GM18526 (cell line): Measurements from ENCODE around the gene TPRKB.

Source experiments
- POLR2A ChIP-seq: IDR thresholded peaks from 3 replicates; pipeline ENCODE4 v1.6.1; 2011; ENCODE audit not compliant: insufficient read length; ENCODE audit errors: extremely low read depth

Gene TPRKB

GRCh38 chr2:73746877-73747208 is 9.7 kb upstream of the TPRKB start:
- TF ChIP-seq POLR2A, result no peak

DNA sequence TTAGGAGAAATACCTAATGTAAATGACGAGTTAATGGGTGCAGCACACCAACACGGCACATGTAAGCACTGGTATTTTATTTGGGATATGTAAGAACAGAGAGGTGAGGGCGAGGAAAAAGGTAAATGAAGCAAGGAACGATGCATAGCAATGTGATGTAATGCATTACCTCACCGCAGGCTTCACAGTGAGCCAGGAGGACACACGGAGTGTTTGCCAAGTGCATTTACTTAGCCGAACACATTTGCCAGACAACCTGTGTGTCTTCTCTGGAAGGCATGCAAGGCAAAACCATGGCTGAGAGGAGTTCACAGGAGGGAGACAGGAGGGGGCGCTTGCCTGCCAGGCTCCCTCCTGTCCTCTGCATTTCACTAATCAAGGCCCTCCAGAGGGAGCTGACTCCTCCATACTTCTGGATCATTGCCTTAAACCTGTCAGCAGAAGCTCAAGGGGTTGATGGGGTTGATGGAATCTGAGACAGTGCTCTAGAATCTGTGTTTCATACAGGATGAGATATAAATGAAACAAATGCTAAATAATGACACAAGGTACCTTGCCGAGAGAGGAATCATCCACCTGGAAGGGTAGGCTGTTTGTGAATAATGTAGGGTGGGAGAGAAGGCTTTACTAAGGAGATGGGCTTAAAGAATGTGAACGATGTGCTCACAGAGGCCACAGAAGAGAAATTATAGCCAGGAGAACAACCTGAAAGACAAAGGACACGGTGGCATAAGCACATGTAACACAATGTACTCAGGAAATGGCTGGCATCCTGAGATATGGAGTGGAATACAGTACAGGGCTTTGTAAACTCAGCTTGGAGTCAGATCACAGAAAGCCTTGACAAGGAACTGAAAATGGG is 9.1 kb upstream of the TPRKB start:
- TF ChIP-seq POLR2A, result no peak

GRCh38 chr2:73740767-73741166 is 3.6 kb upstream of the TPRKB start:
- no peak for TF ChIP-seq POLR2A

GRCh38 chr2:73739101-73739500 is 2.0 kb upstream of the TPRKB start:
- TF ChIP-seq POLR2A, result no peak

- no peak for TF ChIP-seq POLR2A
Measured at GRCh38 chr2:73736378-73736777, 767 bp downstream of the TPRKB start.

DNA sequence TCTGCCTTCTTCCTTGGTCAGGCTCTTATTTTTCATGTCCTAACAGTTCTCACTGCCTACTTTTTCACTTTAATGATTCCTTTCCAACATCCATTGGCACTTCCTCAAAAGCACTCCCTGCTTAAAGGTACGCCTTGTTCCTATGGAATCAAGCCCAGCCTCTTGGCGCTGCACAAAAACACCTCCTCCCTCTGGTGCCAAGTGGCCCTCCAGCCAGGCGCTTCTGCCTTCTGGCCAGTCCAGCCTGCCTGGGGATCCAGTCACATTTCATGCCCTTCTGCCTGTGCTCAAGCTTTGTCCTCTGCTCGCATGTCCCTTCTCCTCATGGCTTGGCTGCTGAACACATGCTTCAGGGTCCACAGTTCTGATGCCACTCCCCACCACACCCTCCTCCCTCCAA is 6.3 kb downstream of the TPRKB start:
- no peak for TF ChIP-seq POLR2A

DNA sequence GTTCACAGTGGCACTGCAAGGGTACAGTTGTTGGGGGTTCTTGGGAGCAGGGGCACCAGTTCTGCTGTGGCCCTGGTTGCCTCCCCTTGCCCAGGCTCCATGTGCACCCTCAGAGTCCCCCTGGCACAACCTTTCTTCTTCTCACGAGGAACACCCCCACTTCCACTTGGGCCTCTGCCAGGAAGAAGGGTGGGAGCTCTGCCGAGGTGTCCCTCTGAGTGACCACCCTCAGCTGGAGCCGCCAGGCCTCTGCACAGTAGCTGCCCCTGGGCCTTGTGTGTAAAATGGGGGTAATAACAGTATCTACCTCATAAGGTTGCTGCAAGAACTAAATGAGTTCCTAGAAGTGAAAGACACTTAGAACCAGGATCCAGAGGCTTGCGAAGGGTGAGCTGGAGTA is 8.4 kb downstream of the TPRKB start:
- no peak for TF ChIP-seq POLR2A

DNA sequence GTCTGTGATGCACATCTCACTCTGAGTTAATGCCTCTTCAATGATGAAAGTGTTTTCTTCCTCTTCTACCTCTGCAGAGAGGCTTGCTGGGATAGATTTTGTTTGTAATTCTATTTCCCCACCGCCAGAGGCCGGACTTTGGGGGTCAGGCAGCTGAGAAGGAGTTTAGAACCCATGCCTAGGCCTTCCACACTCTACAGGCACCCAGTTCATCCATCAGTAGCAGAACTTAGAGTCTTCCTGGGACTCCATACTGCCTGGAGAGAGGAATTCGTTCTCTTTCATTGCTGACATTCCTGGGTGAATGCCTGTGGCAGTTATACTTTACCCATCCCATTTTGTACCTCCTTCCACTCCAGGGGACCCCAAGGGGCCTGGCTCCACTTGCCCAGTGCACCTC is 9.1 kb downstream of the TPRKB start:
- no peak for TF ChIP-seq POLR2A

GRCh38 chr2:73718851-73719621 is 18.1 kb downstream of the TPRKB start:
- TF ChIP-seq POLR2A, result no peak

- TF ChIP-seq POLR2A, result no peak
Measured at GRCh38 chr2:73718421-73718820, 18.7 kb downstream of the TPRKB start.

DNA sequence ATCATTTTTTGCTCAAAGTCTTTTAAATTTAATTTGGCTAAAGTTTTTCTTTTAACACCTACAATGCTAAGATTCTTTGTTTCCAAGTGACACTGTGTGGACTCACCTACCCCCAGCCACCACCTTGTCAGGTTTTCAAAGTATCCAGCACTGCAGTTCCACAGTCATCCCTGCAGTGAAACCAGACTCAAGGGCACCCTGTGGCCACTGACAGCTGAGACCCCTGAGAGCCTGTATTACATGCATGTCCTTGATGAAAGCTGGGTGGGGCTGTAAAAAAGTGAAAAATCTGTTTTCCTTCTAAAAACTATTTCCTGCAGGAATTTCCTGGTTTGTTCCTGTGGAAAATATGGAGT is 19.9 kb downstream of the TPRKB start:
- TF ChIP-seq POLR2A, result no peak

- TF ChIP-seq POLR2A, result no peak
Measured at GRCh38 chr2:73716543-73717250, 20.4 kb downstream of the TPRKB start.

- TF ChIP-seq POLR2A, result no peak
Measured at GRCh38 chr2:73714091-73714490, 23.1 kb downstream of the TPRKB start.

GRCh38 chr2:73708527-73708926 is 28.6 kb downstream of the TPRKB start:
- no peak for TF ChIP-seq POLR2A

GRCh38 chr2:73707636-73708035 is 29.5 kb downstream of the TPRKB start:
- TF ChIP-seq POLR2A, result no peak

- TF ChIP-seq POLR2A, result no peak
Measured at GRCh38 chr2:73707058-73707457, 30.1 kb downstream of the TPRKB start.

DNA sequence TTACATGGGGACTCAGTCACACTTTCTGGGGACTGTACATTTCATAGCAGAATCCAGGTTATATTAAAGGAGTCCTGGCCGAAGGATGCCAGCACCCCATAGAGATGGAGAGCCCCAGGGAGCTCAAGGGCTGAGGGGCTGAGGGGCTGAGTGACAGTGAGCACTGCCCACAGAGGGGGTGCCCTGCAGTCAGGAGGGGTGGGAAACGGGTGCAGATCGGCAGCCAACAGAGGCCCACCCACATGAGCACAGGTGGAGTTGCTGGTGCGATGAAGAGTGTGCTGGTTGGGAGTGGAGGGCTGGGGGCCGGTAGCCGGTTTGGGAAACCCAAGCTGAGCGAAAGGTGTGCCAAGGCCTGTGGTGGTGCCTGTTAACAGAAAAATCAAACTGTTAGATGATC is 32.1 kb downstream of the TPRKB start:
- no peak for TF ChIP-seq POLR2A

DNA sequence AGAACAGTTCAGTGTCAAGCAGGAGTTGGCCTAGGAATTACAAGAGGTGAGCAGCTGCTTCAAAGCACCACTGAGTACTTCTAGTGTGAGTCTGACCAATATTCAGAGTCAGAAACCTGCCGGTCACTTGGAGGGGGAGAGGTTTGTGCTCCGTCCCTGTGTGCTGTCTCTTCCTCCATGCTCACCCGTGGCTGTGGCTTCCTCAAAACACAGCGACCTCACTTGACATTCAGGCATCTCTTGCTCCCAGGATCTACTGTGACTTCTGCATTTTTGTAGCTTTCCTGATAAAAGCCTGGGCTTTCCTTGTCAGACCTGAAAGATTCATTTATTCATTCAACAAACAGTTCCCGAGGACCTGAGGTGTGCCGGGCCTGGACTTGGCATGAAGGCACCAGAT is 32.9 kb downstream of the TPRKB start:
- no peak for TF ChIP-seq POLR2A
